HepG2 (cell line): ENCODE results near the gene ARL5C. TPM values are rescaled to one million over a fixed set of nuclear protein-coding genes. Genes with fewer than 3 reads are reported as not detected.

Experiments
- CCDC6 ChIP-seq: sonication (generic); formaldehyde crosslinking; IDR thresholded peaks from 2 replicates; pipeline ENCODE4 v1.8.1; 2022; ENCODE audit warnings: mild to moderate bottlenecking, missing genetic modification reagents, moderate library complexity
- CHCHD3 ChIP-seq: sonication (generic); formaldehyde crosslinking; IDR thresholded peaks from 2 replicates; pipeline ENCODE4 v1.8.0; 2022; ENCODE audit warnings: mild to moderate bottlenecking, missing genetic modification reagents, moderate library complexity
- FOXK1 ChIP-seq: sonication (generic); formaldehyde crosslinking; IDR thresholded peaks from 2 replicates; pipeline ENCODE4 v1.4.0; 2020; ENCODE audit warnings: low read depth, missing genetic modification reagents, borderline replicate concordance
- HMGXB3 ChIP-seq: sonication (generic); formaldehyde crosslinking; IDR thresholded peaks from 2 replicates; pipeline ENCODE4 v1.4.0; 2020; ENCODE audit warnings: missing genetic modification reagents, borderline replicate concordance
- KLF6 ChIP-seq: IDR thresholded peaks from 2 replicates; pipeline ENCODE4 v1.8.0; 2016; ENCODE audit warnings: missing biosample characterization, missing genetic modification reagents
- KLF9 ChIP-seq: IDR thresholded peaks from 2 replicates; pipeline ENCODE4 v1.6.1; 2016; ENCODE audit warnings: low read depth
- PATZ1 ChIP-seq: sonication (generic); formaldehyde crosslinking; IDR thresholded peaks from 2 replicates; pipeline ENCODE4 v1.4.0; 2020; ENCODE audit warnings: missing genetic modification reagents
- PITX1 ChIP-seq: sonication (generic); formaldehyde crosslinking; IDR thresholded peaks from 2 replicates; pipeline ENCODE4 v1.5.1; 2020; ENCODE audit warnings: mild to moderate bottlenecking, missing genetic modification reagents
- RFXAP ChIP-seq: sonication (generic); formaldehyde crosslinking; IDR thresholded peaks from 2 replicates; pipeline ENCODE4 v1.4.0; 2020; ENCODE audit warnings: missing genetic modification reagents, borderline replicate concordance
- SKIL ChIP-seq: sonication (generic); formaldehyde crosslinking; IDR thresholded peaks from 2 replicates; pipeline ENCODE4 v1.8.0; 2022; ENCODE audit warnings: missing genetic modification reagents, mild to moderate bottlenecking, moderate library complexity, borderline replicate concordance
- TGIF2 ChIP-seq: IDR thresholded peaks from 2 replicates; pipeline ENCODE4 v1.6.1; 2016; ENCODE audit warnings: control low read depth, missing compliant biosample characterization
- ZFP36L2 ChIP-seq: sonication (generic); formaldehyde crosslinking; IDR thresholded peaks from 2 replicates; pipeline ENCODE4 v1.4.0; 2020; ENCODE audit warnings: missing genetic modification reagents
- ZFP82 ChIP-seq: sonication (generic); formaldehyde crosslinking; IDR thresholded peaks from 2 replicates; pipeline ENCODE4 v1.5.1; 2020; ENCODE audit warnings: mild to moderate bottlenecking, missing genetic modification reagents, borderline replicate concordance
- ZNF331 ChIP-seq: sonication (generic); formaldehyde crosslinking; IDR thresholded peaks from 2 replicates; pipeline ENCODE4 v1.4.0; 2020; ENCODE audit warnings: missing genetic modification reagents
- ZNF362 ChIP-seq: sonication (generic); formaldehyde crosslinking; IDR thresholded peaks from 2 replicates; pipeline ENCODE4 v1.4.0; 2020; ENCODE audit warnings: missing genetic modification reagents, mild to moderate bottlenecking, borderline replicate concordance
- ZNF414 ChIP-seq: sonication (generic); formaldehyde crosslinking; IDR thresholded peaks from 2 replicates; pipeline ENCODE4 v1.5.0; 2020; ENCODE audit warnings: missing genetic modification reagents
- ZNF562 ChIP-seq: sonication (generic); formaldehyde crosslinking; IDR thresholded peaks from 2 replicates; pipeline ENCODE4 v1.8.0; 2022; ENCODE audit warnings: missing genetic modification reagents, borderline replicate concordance
- ZNF660 ChIP-seq: sonication (generic); formaldehyde crosslinking; IDR thresholded peaks from 2 replicates; pipeline ENCODE4 v1.5.1; 2020; ENCODE audit warnings: mild to moderate bottlenecking, low read depth, missing genetic modification reagents, borderline replicate concordance
- polyA plus RNA-seq, 8 experiments: library from polyadenylated mRNA; depleted of rRNA in 3 of 8; stranded (reverse) in 7 of 8; unstranded in 1 of 8; fragments of >200 nt; fragmentation: Illumina TruSeq in 4 of 8; extraction: Trizol in 4 of 8; gene quantifications; 2 replicates each; pipeline versions ENCODE4 v1.2.1 to v1.2.3, GENCODE V29; 2011 to 2016; ENCODE audit warnings: low read depth in 4 of 8, missing spikeins in 1 of 8, mixed read lengths in 1 of 8; ENCODE audit not compliant: insufficient read depth in 1 of 8
- total RNA-seq, 5 experiments: library from RNA; depleted of rRNA; stranded (reverse); fragments of >200 nt; fragmentation: Illumina TruSeq; extraction: Trizol; gene quantifications; 2 replicates each; pipeline ENCODE4 v1.2.3, GENCODE V29; 2016; ENCODE audit warnings: low read depth in 1 of 5

Gene ARL5C
- total and polyA plus RNA-seq, 2 of the 13 experiments (the other 11 are each of a cell fraction or from before 2014, with no cell fraction given): not detected

- TF ChIP-seq PATZ1 (CRISPR knock-in tag) (peak; percentile 53), ZNF562 (no peak), RFXAP (CRISPR knock-in tag) (peak; percentile 12; the same call in 1 of the 2 replicates), TGIF2 (peak; percentile 65; the same call in 1 of the 2 replicates), FOXK1 (CRISPR knock-in tag) (peak; percentile 68; the same call in 1 of the 2 replicates), ZNF414 (CRISPR knock-in tag) (peak; percentile 4; the same call in 1 of the 2 replicates), HMGXB3 (CRISPR knock-in tag) (0 out of 2 replicates have a peak, but pooled peaks have one; percentile 5), CCDC6 (CRISPR knock-in tag) (no peak), PITX1 (CRISPR knock-in tag) (no peak), ZFP82 (0 out of 2 replicates have a peak, but pooled peaks have one; percentile 20), KLF9 (no peak), SKIL (no peak), CHCHD3 (CRISPR knock-in tag) (no peak), ZNF362 (CRISPR knock-in tag) (no peak), ZNF331 (CRISPR knock-in tag) (peak; percentile 89), ZNF660 (CRISPR knock-in tag) (no peak), KLF6 (CRISPR knock-in tag) (no peak; the same call in none of the 2 replicates), ZFP36L2 (CRISPR knock-in tag) (no peak; the same call in 1 of the 2 replicates)
Measured at GRCh38 chr17:39153599-39154051, 12.3 kb downstream of the ARL5C start (continued).
